K562 treated with DMSO at 1 percent for 12 hours (cell line): ENCODE measurements around the gene MRPL36. TPM values are rescaled to one million over a fixed set of nuclear protein-coding genes. Genes with fewer than 3 reads are reported as not detected.

ENCODE experiments used
- total RNA-seq: library from RNA; unstranded; fragments of 300-600 nt; gene quantifications from 2 replicates; pipeline ENCODE4 v1.2.3, GENCODE V29; 2022; ENCODE audit not compliant: insufficient read depth

Gene MRPL36
- total RNA-seq, result 44.7 and 45.2 TPM in 2 replicates

GRCh38 chr5:1799602-1800471, at the start of gene MRPL36:
MRPL36 (minus strand) TSS chr5:1799837; CDS start chr5:1798935, 902 bp downstream.

GRCh38 chr5:1801222-1801966, 1.8 kb upstream of the MRPL36 start, which contains the start of gene NDUFS6:
NDUFS6 (plus strand) TSS chr5:1801407; CDS start chr5:1801418, 11 bp downstream.

Other genes with a start within 250 kb of the MRPL36 start
- gene NDUFS6, start 1.6 kb upstream of the MRPL36 start, total RNA-seq, result 98.0 and 113 TPM in 2 replicates
- gene IRX4, start 83.1 kb upstream of the MRPL36 start, total RNA-seq, result not detected in 2 replicates